CD14-positive monocyte (primary cell): ENCODE data around the gene AGO3. TPM values are rescaled to one million over a fixed set of nuclear protein-coding genes. Genes with fewer than 3 reads are reported as not detected.
A peak's percentile ranks its signal among the peaks of the same experiment; 100 is the strongest.

Experiments
- DNase-seq, 3 donors: peaks; one replicate each; pipeline ENCODE4 v3.0.0-alpha.2; 2011 to 2022
- H2AFZ ChIP-seq: 2 replicates; pipeline ENCODE4 v1.6.0; 2012; ENCODE audit warnings: mild to moderate bottlenecking, low read depth, low read length, inconsistent platforms; ENCODE audit not compliant: insufficient read depth, poor library complexity, severe bottlenecking
- H3K27ac ChIP-seq, 2 donors: 1 replicate in 1 of 2; 2 replicates in 1 of 2; pipeline ENCODE4 v1.5.1; 2012 to 2013; ENCODE audit warnings: low read length in 2 of 2, control low read depth in 1 of 2, inconsistent platforms in 1 of 2, low read depth in 1 of 2, mild to moderate bottlenecking in 1 of 2
- H3K27me3 ChIP-seq, 2 donors: one replicate each; pipeline versions ENCODE4 v1.6.0 to v1.6.1; 2011 to 2013; ENCODE audit warnings: low read length in 2 of 2; ENCODE audit not compliant: control insufficient read depth in 2 of 2, insufficient read depth in 2 of 2
- H3K36me3 ChIP-seq, 2 donors: replicated peaks in 1 of 2; 1 replicate in 1 of 2; 2 replicates in 1 of 2; pipeline versions ENCODE4 v1.5.1 to v1.6.1; 2012 to 2013; ENCODE audit warnings: low read length in 2 of 2, control low read depth in 1 of 2, inconsistent platforms in 1 of 2, mild to moderate bottlenecking in 1 of 2; ENCODE audit not compliant: insufficient read depth in 2 of 2, control insufficient read depth in 1 of 2
- H3K4me1 ChIP-seq, 2 donors: 1 replicate in 1 of 2; 2 replicates in 1 of 2; pipeline versions ENCODE4 v1.5.1 to v1.6.1; 2012 to 2013; ENCODE audit warnings: low read length in 2 of 2, control low read depth in 1 of 2, inconsistent platforms in 1 of 2, mild to moderate bottlenecking in 1 of 2, moderate library complexity in 1 of 2; ENCODE audit not compliant: insufficient read depth in 2 of 2, control insufficient read depth in 1 of 2
- H3K4me2 ChIP-seq: replicated peaks from 2 replicates; pipeline ENCODE3; 2012; ENCODE audit warnings: low read length, moderate library complexity, mild to moderate bottlenecking; ENCODE audit not compliant: poor library complexity, severe bottlenecking; ENCODE audit errors: extremely low read depth
- H3K4me3 ChIP-seq, 3 experiments: fragments of 200-600 bp in 1 of 3; sonication (generic) in 1 of 3; replicated peaks in 1 of 3; 1 replicate in 2 of 3; 2 replicates in 1 of 3; pipeline ENCODE4 v1.5.1; 2011 to 2013; ENCODE audit warnings: low read length in 3 of 3, mild to moderate bottlenecking in 3 of 3, control low read depth in 2 of 3, low read depth in 2 of 3, inconsistent platforms in 1 of 3, moderate library complexity in 1 of 3
- H3K79me2 ChIP-seq: 2 replicates; pipeline ENCODE4 v1.6.0; 2012; ENCODE audit warnings: mild to moderate bottlenecking, control low read depth, inconsistent platforms, low read length, moderate library complexity; ENCODE audit not compliant: insufficient read depth
- H3K9ac ChIP-seq: 2 replicates; pipeline ENCODE4 v1.6.0; 2017; ENCODE audit warnings: low read length, mild to moderate bottlenecking; ENCODE audit not compliant: insufficient read depth, poor library complexity, severe bottlenecking
- H3K9me3 ChIP-seq, 2 donors: replicated peaks in 1 of 2; 1 replicate in 1 of 2; 2 replicates in 1 of 2; pipeline versions ENCODE4 v1.5.1 to v1.6.1; 2012 to 2013; ENCODE audit warnings: low read length in 2 of 2, control low read depth in 1 of 2; ENCODE audit not compliant: control insufficient read depth in 1 of 2, insufficient read depth in 1 of 2
- H4K20me1 ChIP-seq: 2 replicates; pipeline ENCODE4 v1.6.0; 2012; ENCODE audit warnings: mild to moderate bottlenecking, low read length, control low read depth, moderate library complexity; ENCODE audit not compliant: insufficient read depth
- H3K27ac Mint-ChIP-seq, 7 donors: one replicate each; pipeline ENCODE4 v1.8.0; 2020; ENCODE audit warnings: mild to moderate bottlenecking in 7 of 7, mixed read lengths in 7 of 7, moderate library complexity in 6 of 7, inconsistent platforms in 2 of 7
- H3K27me3 Mint-ChIP-seq, 3 donors: one replicate each; pipeline ENCODE4 v1.8.0; 2021 to 2022; ENCODE audit warnings: low read depth in 3 of 3, mild to moderate bottlenecking in 3 of 3, mixed read lengths in 3 of 3, moderate library complexity in 3 of 3, inconsistent platforms in 1 of 3
- H3K36me3 Mint-ChIP-seq, 2 donors: one replicate each; pipeline ENCODE4 v1.8.0; 2020; ENCODE audit warnings: mixed read lengths in 2 of 2, inconsistent platforms in 1 of 2, mild to moderate bottlenecking in 1 of 2
- H3K4me1 Mint-ChIP-seq: one replicate; pipeline ENCODE4 v1.8.0; 2020; ENCODE audit warnings: mild to moderate bottlenecking, mixed read lengths
- H3K4me3 Mint-ChIP-seq, 2 donors: one replicate each; pipeline ENCODE4 v1.8.0; 2020; ENCODE audit warnings: mild to moderate bottlenecking in 2 of 2, mixed read lengths in 2 of 2, moderate library complexity in 1 of 2
- H3K9me3 Mint-ChIP-seq, 7 donors: one replicate each; pipeline ENCODE4 v1.8.0; 2020 to 2022; ENCODE audit warnings: mixed read lengths in 7 of 7, mild to moderate bottlenecking in 6 of 7, moderate library complexity in 6 of 7, inconsistent platforms in 2 of 7
- WGBS: methylation state at CpG from one replicate; pipeline ENCODE4 v1.1.5; 2013; ENCODE audit warnings: missing lambda C conversion rate; ENCODE audit not compliant: insufficient coverage; 5-methylcytosine and 5-hydroxymethylcytosine counted together
- intact Hi-C, 2 donors: fragments of 100-400 bp; cut with micrococcal nuclease; formaldehyde crosslinking; loops; one replicate each; pipeline versions ENCODE4 v1.15.0 to v1.15.1; 2023
- polyA plus RNA-seq, 3 donors: library from polyadenylated mRNA; depleted of rRNA in 1 of 3; unstranded in 2 of 3; stranded (reverse) in 1 of 3; fragments of 300-500 nt in 2 of 3; fragments of >200 nt in 1 of 3; fragmentation: Illumina TruSeq in 2 of 3; gene quantifications; 1 replicate in 2 of 3; 2 replicates in 1 of 3; pipeline ENCODE4 v1.2.3, GENCODE V29; 2012 to 2021
- TF ChIP-seq, protein P1 (sequence below): fragments of 200-600 bp; IDR thresholded peaks from one replicate; pipeline ENCODE4 v1.8.0; 2022; ENCODE audit warnings: antibody characterized with exemption, mild to moderate bottlenecking

Gene AGO3
- polyA plus RNA-seq, 3 donors, result 6.3 to 9.0 (median 8.3) TPM

DNA sequence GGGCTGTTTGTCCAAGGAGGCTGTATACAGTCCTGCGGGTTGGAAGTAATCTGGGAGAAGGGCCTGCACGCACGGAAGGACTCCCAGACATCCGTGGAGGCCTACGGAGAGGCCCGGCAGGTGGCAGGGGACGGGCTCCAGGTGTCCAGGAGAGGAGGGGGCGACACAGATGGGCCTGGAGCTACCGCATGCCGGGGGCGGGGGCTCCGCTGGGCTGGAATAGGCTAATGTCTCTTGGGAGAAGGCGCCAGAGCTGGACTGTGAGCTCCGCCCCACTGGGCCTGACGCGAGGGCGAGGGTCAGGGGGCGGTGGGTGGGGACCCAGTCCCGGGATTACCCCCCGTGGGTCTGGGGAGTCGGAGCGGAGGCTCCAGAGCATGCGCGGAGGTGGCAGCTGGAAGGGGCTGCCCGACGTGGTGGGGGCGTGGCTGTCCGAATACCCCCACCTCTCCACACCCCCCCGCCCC lies 47.2 kb upstream of the AGO3 start:
- peaks cover 57 to 59% of the 10 kb centered on the region in 2 donors for H3K4me1 ChIP-seq
- H3K4me1 Mint-ChIP-seq, result peaks cover 58% of the 10 kb centered on the region
- TF ChIP-seq, protein P1, sequence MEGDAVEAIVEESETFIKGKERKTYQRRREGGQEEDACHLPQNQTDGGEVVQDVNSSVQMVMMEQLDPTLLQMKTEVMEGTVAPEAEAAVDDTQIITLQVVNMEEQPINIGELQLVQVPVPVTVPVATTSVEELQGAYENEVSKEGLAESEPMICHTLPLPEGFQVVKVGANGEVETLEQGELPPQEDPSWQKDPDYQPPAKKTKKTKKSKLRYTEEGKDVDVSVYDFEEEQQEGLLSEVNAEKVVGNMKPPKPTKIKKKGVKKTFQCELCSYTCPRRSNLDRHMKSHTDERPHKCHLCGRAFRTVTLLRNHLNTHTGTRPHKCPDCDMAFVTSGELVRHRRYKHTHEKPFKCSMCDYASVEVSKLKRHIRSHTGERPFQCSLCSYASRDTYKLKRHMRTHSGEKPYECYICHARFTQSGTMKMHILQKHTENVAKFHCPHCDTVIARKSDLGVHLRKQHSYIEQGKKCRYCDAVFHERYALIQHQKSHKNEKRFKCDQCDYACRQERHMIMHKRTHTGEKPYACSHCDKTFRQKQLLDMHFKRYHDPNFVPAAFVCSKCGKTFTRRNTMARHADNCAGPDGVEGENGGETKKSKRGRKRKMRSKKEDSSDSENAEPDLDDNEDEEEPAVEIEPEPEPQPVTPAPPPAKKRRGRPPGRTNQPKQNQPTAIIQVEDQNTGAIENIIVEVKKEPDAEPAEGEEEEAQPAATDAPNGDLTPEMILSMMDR, result no peak

DNA sequence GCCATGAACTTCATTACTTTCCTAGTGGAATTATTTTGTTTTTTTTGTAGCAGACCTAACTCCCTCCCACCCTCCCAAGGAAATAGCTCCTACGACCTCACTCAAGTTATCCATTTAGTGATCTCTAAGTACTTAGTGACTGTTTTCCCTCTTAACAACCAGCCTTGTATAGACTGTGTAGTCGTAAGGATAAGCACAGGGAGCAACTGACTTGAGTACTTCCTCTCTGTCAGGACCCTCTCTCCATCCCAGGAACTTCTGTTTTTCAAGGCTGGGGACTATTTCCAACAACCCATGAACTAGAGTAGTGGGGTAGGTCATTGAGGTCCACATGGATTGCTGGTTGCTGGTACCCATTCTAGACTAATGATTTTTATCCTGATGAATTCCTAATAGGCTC lies 46.0 kb upstream of the AGO3 start:
- intact Hi-C loops, result loop anchor here (5.0 kb wide), 2 partner anchors 37 to 47 kb away; partner anchors contain the start of gene AGO3 (in 1 of the 2)
- Histone ChIP-seq H2AFZ (no peak overlapping the region), H3K36me3 (peaks cover 7 to 10% of the 10 kb centered on the region in 2 donors), H3K79me2 (peaks cover 65% of the 10 kb centered on the region), H3K4me2 (peak overlapping the region; percentile 100), H3K4me3 (peak overlapping the region in 1 of 3 experiments; percentile 98), H4K20me1 (peaks cover 38% of the 10 kb centered on the region), H3K9me3 (no peaks in the 10 kb centered on the region), H3K27ac (peak overlapping the region in 1 of 2 donors; percentile 54), H3K27me3 (no peaks in the 10 kb centered on the region), H3K4me1 (peaks cover 65 to 66% of the 10 kb centered on the region in 2 donors), H3K9ac (no peak overlapping the region)
- Mint-ChIP-seq H3K9me3 (no peaks in the 10 kb centered on the region), H3K27ac (peak overlapping the region in 4 of 7 donors; percentile 34 to 75 (median 68)), H3K36me3 (peaks cover 13 to 16% of the 10 kb centered on the region in 2 donors), H3K27me3 (peaks cover 0 to 6% (median 0%) of the 10 kb centered on the region in 3 donors), H3K4me3 (peak overlapping the region in 1 of 2 donors; percentile 41), H3K4me1 (peaks cover 66% of the 10 kb centered on the region)
- peak in 2 of 3 donors; percentile 48 for DNase-seq
- TF ChIP-seq, protein P1, result no peak
- WGBS, result no CpG with 5 or more reads among the region's 2 CpGs

More for the DNA sequence above, 47.2 kb upstream of the AGO3 start:
- Histone ChIP-seq H3K79me2 (peaks cover 59% of the 10 kb centered on the region), H3K4me2 (peak overlapping the region; percentile 100), H3K4me3 (peak overlapping the region; percentile 94 to 98 (median 95)), H3K9ac (peak overlapping the region; percentile 92), H4K20me1 (peaks cover 38% of the 10 kb centered on the region), H3K9me3 (no peaks in the 10 kb centered on the region), H3K27ac (peak overlapping the region; percentile 43 to 87), H2AFZ (peak overlapping the region; percentile 84), H3K27me3 (no peaks in the 10 kb centered on the region), H3K36me3 (peaks cover 4 to 5% of the 10 kb centered on the region in 2 donors)
- peaks cover 0 to 5% (median 1%) of the 10 kb centered on the region in 3 donors for H3K27me3 Mint-ChIP-seq
- intact Hi-C loops, result loop anchor here in 1 of 2 donors (5.0 kb wide), 1 partner anchor 49 kb away; the partner anchor contains the start of gene AGO3
- peak overlapping the region; percentile 95 for H3K4me3 Mint-ChIP-seq
- no peaks in the 10 kb centered on the region for H3K9me3 Mint-ChIP-seq
- no peak for DNase-seq
- under 1% methylated on average over 17 of the region's 29 CpGs for WGBS
- H3K27ac Mint-ChIP-seq, result peak overlapping the region; percentile 76 to 93 (median 88)
- peaks cover 5 to 10% of the 10 kb centered on the region in 2 donors for H3K36me3 Mint-ChIP-seq
